HG03103 (cell line): ENCODE data around the gene RASSF1.

Experiments
- ATAC-seq: cut with Tn5 transposase; IDR thresholded peaks from one replicate; pipeline ENCODE4 v1.9.1; 2021; ENCODE audit warnings: low read depth; ENCODE audit not compliant: unreplicated experiment

RASSF1 gene

GRCh38 chr3:50303013-50303815 is 37.4 kb downstream of the RASSF1 start, which contains the start of gene HYAL1:
Gene HYAL1, minus strand, starts transcription at chr3:50303574. Its CDS starts 618 bp downstream, at chr3:50302956.
- no peak for ATAC-seq

GRCh38 chr3:50302095-50303012 is 38.3 kb downstream of the RASSF1 start:
- ATAC-seq, result no peak

GRCh38 chr3:50300681-50301254 is 39.9 kb downstream of the RASSF1 start:
- no peak for ATAC-seq

GRCh38 chr3:50299929-50300680 is 40.5 kb downstream of the RASSF1 start:
- no peak for ATAC-seq

GRCh38 chr3:50299638-50299928 is 41.1 kb downstream of the RASSF1 start:
- ATAC-seq, result no peak

GRCh38 chr3:50298836-50299637 is 41.6 kb downstream of the RASSF1 start, which contains the start of the genes HYAL3 and NAA80:
Gene HYAL3, minus strand, starts transcription at chr3:50299405. Its CDS starts 3,803 bp downstream, at chr3:50295602.
Gene NAA80, minus strand, starts transcription at chr3:50299405. Its CDS starts 1,942 bp downstream, at chr3:50297463.
- peak; percentile 73 for ATAC-seq

- no peak for ATAC-seq
These were observed 42.5 kb downstream of the RASSF1 start for GRCh38 chr3:50297896-50298725.

- ATAC-seq, result no peak
These were observed 43.3 kb downstream of the RASSF1 start for GRCh38 chr3:50297384-50297775.

GRCh38 chr3:50296721-50297383 is 43.8 kb downstream of the RASSF1 start:
- ATAC-seq, result no peak

GRCh38 chr3:50295553-50296431 is 44.8 kb downstream of the RASSF1 start:
- no peak for ATAC-seq

- ATAC-seq, result no peak
These were observed 45.9 kb downstream of the RASSF1 start for GRCh38 chr3:50294492-50295403.

GRCh38 chr3:50294089-50294488 is 46.5 kb downstream of the RASSF1 start:
- no peak for ATAC-seq

- no peak for ATAC-seq
These were observed 47.4 kb downstream of the RASSF1 start for GRCh38 chr3:50293079-50293801.

GRCh38 chr3:50292159-50293078 is 48.2 kb downstream of the RASSF1 start, which contains the start of gene IFRD2:
Gene IFRD2, minus strand, starts transcription at chr3:50292429. Its CDS starts 155 bp downstream, at chr3:50292274.
- ATAC-seq, result peak; percentile 92
